ENCODE results near the gene SPN.
"Not testable (repeated sequence)": the region's sequence is repeated elsewhere in the genome, so short reads cannot be mapped to it uniquely, and the experiment has no call there.

DNA sequence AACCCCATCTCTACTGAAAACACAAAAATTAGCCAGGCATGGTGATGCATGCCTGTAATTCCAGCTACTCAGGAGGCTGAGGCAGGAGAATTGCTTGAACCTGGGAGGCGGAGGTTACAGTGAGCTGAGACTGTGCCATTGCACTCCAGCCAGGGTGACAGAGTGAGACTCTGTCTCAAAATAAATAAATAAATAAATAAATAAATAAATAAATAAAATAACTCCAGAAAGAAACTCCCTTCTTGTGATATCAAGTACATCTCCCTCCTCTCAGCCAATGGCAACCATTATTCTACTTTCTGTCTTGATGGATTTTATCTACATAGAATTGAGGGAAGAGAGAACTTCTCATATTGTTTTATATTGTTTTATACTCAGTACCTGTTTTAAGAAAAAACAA, 44.1 kb downstream of the SPN start:
- not testable (repeated sequence) for TF ChIP-seq MEF2A (IDR thresholded peaks at IDR 0.05; ENCODE audit: borderline replicate concordance, low read depth); TAF1 (IDR thresholded peaks at IDR 0.05; ENCODE audit: borderline replicate concordance, low read depth, low read length); CHD2 (IDR thresholded peaks at IDR 0.05; ENCODE audit: low read length, partially characterized antibody); EZH2phosphoT487 (IDR thresholded peaks at IDR 0.05; ENCODE audit: borderline replicate concordance, low read depth); ELF1 (IDR thresholded peaks at IDR 0.05); EP300 (IDR thresholded peaks at IDR 0.05; ENCODE audit: borderline replicate concordance in 1 of 2, low read depth in 1 of 2, low read length in 1 of 2); RCOR1 (IDR thresholded peaks at IDR 0.05; ENCODE audit: low read length); MXI1 (IDR thresholded peaks at IDR 0.05; ENCODE audit: low read depth, low read length)
- TF ChIP-seq, protein P1, sequence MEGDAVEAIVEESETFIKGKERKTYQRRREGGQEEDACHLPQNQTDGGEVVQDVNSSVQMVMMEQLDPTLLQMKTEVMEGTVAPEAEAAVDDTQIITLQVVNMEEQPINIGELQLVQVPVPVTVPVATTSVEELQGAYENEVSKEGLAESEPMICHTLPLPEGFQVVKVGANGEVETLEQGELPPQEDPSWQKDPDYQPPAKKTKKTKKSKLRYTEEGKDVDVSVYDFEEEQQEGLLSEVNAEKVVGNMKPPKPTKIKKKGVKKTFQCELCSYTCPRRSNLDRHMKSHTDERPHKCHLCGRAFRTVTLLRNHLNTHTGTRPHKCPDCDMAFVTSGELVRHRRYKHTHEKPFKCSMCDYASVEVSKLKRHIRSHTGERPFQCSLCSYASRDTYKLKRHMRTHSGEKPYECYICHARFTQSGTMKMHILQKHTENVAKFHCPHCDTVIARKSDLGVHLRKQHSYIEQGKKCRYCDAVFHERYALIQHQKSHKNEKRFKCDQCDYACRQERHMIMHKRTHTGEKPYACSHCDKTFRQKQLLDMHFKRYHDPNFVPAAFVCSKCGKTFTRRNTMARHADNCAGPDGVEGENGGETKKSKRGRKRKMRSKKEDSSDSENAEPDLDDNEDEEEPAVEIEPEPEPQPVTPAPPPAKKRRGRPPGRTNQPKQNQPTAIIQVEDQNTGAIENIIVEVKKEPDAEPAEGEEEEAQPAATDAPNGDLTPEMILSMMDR (IDR thresholded peaks at IDR 0.05): not testable (repeated sequence)
- TF ChIP-seq, protein P2, sequence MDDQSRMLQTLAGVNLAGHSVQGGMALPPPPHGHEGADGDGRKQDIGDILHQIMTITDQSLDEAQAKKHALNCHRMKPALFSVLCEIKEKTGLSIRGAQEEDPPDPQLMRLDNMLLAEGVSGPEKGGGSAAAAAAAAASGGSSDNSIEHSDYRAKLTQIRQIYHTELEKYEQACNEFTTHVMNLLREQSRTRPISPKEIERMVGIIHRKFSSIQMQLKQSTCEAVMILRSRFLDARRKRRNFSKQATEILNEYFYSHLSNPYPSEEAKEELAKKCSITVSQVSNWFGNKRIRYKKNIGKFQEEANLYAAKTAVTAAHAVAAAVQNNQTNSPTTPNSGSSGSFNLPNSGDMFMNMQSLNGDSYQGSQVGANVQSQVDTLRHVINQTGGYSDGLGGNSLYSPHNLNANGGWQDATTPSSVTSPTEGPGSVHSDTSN (IDR thresholded peaks at IDR 0.05): not testable (repeated sequence)
- TF ChIP-seq, protein P3, sequence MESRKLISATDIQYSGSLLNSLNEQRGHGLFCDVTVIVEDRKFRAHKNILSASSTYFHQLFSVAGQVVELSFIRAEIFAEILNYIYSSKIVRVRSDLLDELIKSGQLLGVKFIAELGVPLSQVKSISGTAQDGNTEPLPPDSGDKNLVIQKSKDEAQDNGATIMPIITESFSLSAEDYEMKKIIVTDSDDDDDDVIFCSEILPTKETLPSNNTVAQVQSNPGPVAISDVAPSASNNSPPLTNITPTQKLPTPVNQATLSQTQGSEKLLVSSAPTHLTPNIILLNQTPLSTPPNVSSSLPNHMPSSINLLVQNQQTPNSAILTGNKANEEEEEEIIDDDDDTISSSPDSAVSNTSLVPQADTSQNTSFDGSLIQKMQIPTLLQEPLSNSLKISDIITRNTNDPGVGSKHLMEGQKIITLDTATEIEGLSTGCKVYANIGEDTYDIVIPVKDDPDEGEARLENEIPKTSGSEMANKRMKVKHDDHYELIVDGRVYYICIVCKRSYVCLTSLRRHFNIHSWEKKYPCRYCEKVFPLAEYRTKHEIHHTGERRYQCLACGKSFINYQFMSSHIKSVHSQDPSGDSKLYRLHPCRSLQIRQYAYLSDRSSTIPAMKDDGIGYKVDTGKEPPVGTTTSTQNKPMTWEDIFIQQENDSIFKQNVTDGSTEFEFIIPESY (IDR thresholded peaks at IDR 0.05; ENCODE audit: borderline replicate concordance, low read depth): not testable (repeated sequence)

Measured in SK-N-SH (cell line).